HEK293T (cell line): ENCODE data around the gene KBTBD4.

ENCODE experiments used
- ARNT ChIP-seq: fragments of 450-650 bp; IDR thresholded peaks from 2 replicates; pipeline ENCODE4 v1.6.1; 2017; ENCODE audit warnings: mild to moderate bottlenecking
- BHLHE40 ChIP-seq: fragments of 450-650 bp; IDR thresholded peaks from 2 replicates; pipeline ENCODE4 v1.6.1; 2016; ENCODE audit warnings: mild to moderate bottlenecking, moderate library complexity, borderline replicate concordance
- CTBP1 ChIP-seq: fragments of 450-650 bp; IDR thresholded peaks from 2 replicates; pipeline ENCODE4 v1.6.1; 2016; ENCODE audit warnings: borderline replicate concordance
- ELF4 ChIP-seq: fragments of 450-650 bp; IDR thresholded peaks from 2 replicates; pipeline ENCODE4 v1.6.1; 2017; ENCODE audit warnings: antibody characterized with exemption
- FOXM1 ChIP-seq: fragments of 450-650 bp; IDR thresholded peaks from 2 replicates; pipeline ENCODE4 v1.6.1; 2017; ENCODE audit warnings: mild to moderate bottlenecking, borderline replicate concordance
- HDGF ChIP-seq: fragments of 450-650 bp; IDR thresholded peaks from 2 replicates; pipeline ENCODE4 v1.6.1; 2017; ENCODE audit warnings: antibody characterized with exemption, borderline replicate concordance
- L3MBTL2 ChIP-seq: fragments of 450-650 bp; conservative IDR thresholded peaks from 2 replicates; pipeline ENCODE4 v1.6.1; 2016; ENCODE audit warnings: mild to moderate bottlenecking
- NFRKB ChIP-seq: fragments of 450-650 bp; IDR thresholded peaks from 2 replicates; pipeline ENCODE4 v1.6.1; 2016; ENCODE audit warnings: mild to moderate bottlenecking, moderate library complexity
- PKNOX1 ChIP-seq: fragments of 450-650 bp; IDR thresholded peaks from 2 replicates; pipeline ENCODE4 v1.6.1; 2016
- SP1 ChIP-seq: fragments of 450-650 bp; IDR thresholded peaks from 2 replicates; pipeline ENCODE4 v1.6.1; 2017
- SUZ12 ChIP-seq: fragments of 450-650 bp; IDR thresholded peaks from 2 replicates; pipeline ENCODE4 v1.6.1; 2016; ENCODE audit warnings: mild to moderate bottlenecking
- TARDBP ChIP-seq: fragments of 450-650 bp; IDR thresholded peaks from 2 replicates; pipeline ENCODE4 v1.6.1; 2016

GRCh38 chr11:47583844-47584243, 5.1 kb upstream of the KBTBD4 start:
- TF ChIP-seq HDGF (no peak), SP1 (no peak), ARNT (no peak), TARDBP (no peak), PKNOX1 (no peak), FOXM1 (no peak), SUZ12 (no peak), BHLHE40 (no peak), L3MBTL2 (no peak), NFRKB (no peak), ELF4 (no peak), CTBP1 (no peak)
